Activated T-helper 2 cell treated with anti-CD3 and anti-CD28 coated beads, Interferon-gamma antibody, Interleukin-2, Interleukin-4, amounts not matched to agents 10 μg/mL and 5 μg/mL and 100 μg/mL, durations not matched to agents 14 hours and 24 hours and 36 hours (primary cell): ENCODE results near the gene LUZP2. TPM values are rescaled to one million over a fixed set of nuclear protein-coding genes. Genes with fewer than 3 reads are reported as not detected.

ENCODE experiments used
- DNase-seq: peaks from one replicate; pipeline ENCODE4 v3.0.0; 2021; ENCODE audit warnings: low spot score
- H3K27ac Mint-ChIP-seq: one replicate; pipeline ENCODE4 v1.8.0; 2021; ENCODE audit warnings: mixed read lengths
- H3K27me3 Mint-ChIP-seq: one replicate; pipeline ENCODE4 v1.8.0; 2021; ENCODE audit warnings: low read depth, mixed read lengths
- H3K36me3 Mint-ChIP-seq: one replicate; pipeline ENCODE4 v1.8.0; 2021; ENCODE audit warnings: low read depth, mixed read lengths
- H3K4me1 Mint-ChIP-seq: one replicate; pipeline ENCODE4 v1.8.0; 2021; ENCODE audit warnings: low read depth, mixed read lengths
- H3K4me3 Mint-ChIP-seq: one replicate; pipeline ENCODE4 v1.8.0; 2021; ENCODE audit warnings: low read depth, mild to moderate bottlenecking, moderate library complexity, mixed read lengths
- H3K9me3 Mint-ChIP-seq: one replicate; pipeline ENCODE4 v1.8.0; 2021; ENCODE audit warnings: mixed read lengths
- intact Hi-C: fragments of 100-400 bp; cut with micrococcal nuclease; formaldehyde crosslinking; loops from one replicate; pipeline ENCODE4 v1.15.1; 2023
- total RNA-seq: library from RNA; stranded (reverse); gene quantifications from 2 replicates; pipeline ENCODE4 v1.2.3, GENCODE V29; 2022

Gene LUZP2
- total RNA-seq, 1 donor from 2014 or later: not detected

DNA sequence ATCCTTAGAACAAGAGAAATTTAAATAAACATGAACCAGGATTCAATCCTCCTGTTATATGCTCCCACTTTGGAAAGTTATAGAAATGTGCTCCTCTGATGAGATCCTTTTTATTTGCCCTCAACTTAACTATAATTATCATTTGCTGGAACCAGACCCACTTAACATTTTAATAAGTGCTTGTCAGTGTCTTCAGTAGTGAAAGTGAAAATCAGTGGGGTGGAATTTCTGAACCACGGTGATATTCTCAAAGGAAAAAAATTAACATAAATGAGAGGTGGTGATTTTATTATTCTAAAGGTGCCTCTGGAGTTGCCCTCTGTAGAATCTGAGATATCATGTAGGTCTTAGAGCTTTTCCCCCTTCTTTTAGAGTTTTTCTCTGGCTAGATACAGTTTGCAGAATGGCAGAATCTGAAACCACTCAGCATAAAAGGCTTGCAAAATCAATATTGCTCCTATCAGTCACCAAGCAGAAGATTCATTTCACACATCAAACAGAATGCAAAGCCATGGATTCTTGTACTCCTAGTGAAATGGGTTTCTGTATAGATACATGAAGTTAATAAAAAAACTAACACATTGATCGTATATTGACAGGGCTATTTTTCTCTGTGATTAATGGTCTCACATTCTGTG is 213.2 kb downstream of the LUZP2 start:
- Mint-ChIP-seq H3K4me3 (no peak overlapping the region), H3K9me3 (peaks cover 36% of the 10 kb centered on the region), H3K4me1 (no peaks in the 10 kb centered on the region), H3K27me3 (no peaks in the 10 kb centered on the region), H3K27ac (no peak overlapping the region), H3K36me3 (no peaks in the 10 kb centered on the region)
- DNase-seq: no peak
- intact Hi-C loops: no loop called here

DNA sequence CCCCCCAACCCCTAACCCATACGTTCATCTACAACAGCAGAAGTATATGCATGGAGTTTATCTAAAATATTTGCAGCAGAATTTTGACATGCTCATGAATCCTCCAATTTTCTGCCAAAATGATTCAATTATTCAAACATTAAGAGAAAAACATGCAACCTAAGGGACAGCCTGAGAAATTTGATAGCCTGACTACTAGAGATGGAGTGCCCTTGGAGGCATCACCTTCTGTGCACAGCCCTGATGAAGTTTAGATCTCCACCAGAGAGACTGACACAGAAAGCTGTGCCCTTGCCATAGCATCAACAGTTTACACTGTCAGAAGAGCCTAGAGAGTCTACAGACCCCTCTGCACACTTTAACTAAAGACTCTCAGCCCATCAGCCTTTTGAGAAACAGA is 217.7 kb downstream of the LUZP2 start:
- Mint-ChIP-seq H3K4me1 (no peaks in the 10 kb centered on the region), H3K27me3 (no peaks in the 10 kb centered on the region), H3K4me3 (no peak overlapping the region), H3K36me3 (no peaks in the 10 kb centered on the region), H3K27ac (no peak overlapping the region), H3K9me3 (peaks cover 33% of the 10 kb centered on the region)
- DNase-seq: no peak
- intact Hi-C loops: no loop called here

GRCh38 chr11:24716403-24716802 is 219.6 kb downstream of the LUZP2 start:
- Mint-ChIP-seq H3K9me3 (peaks cover 31% of the 10 kb centered on the region), H3K4me3 (no peak overlapping the region), H3K36me3 (no peaks in the 10 kb centered on the region), H3K4me1 (no peaks in the 10 kb centered on the region), H3K27me3 (no peaks in the 10 kb centered on the region), H3K27ac (no peak overlapping the region)
- intact Hi-C loops: no loop called here
- DNase-seq: no peak

DNA sequence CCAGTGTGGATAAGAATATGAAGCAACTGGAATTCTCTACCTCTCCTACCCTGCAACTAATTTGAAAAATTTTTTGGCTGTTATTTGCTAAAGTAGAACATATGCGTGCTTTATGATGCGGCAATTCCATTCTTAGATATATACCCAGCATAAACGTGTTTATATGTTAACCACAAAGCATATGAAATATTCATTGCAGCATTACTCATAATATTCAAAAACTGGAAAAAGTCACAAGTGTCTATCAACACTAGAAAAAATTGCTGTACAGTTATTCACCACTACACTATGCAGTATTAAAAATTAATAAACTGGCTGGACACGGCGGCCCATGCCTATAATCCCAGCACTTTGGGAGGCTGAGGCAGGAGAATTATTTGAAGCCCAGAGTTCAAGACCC is 226.4 kb downstream of the LUZP2 start:
- Mint-ChIP-seq H3K36me3 (no peaks in the 10 kb centered on the region), H3K4me3 (no peak overlapping the region), H3K4me1 (no peaks in the 10 kb centered on the region), H3K27me3 (no peaks in the 10 kb centered on the region), H3K9me3 (peaks cover 15% of the 10 kb centered on the region), H3K27ac (no peak overlapping the region)
- no peak for DNase-seq
- intact Hi-C loops: no loop called here

GRCh38 chr11:24731554-24731953 is 234.7 kb downstream of the LUZP2 start:
- H3K27me3 Mint-ChIP-seq: no peaks in the 10 kb centered on the region
- H3K4me3 Mint-ChIP-seq: no peak overlapping the region
- no peaks in the 10 kb centered on the region for H3K36me3 Mint-ChIP-seq
- DNase-seq: no peak
- H3K9me3 Mint-ChIP-seq: peaks cover 17% of the 10 kb centered on the region
- intact Hi-C loops: no loop called here
- no peaks in the 10 kb centered on the region for H3K4me1 Mint-ChIP-seq
- no peak overlapping the region for H3K27ac Mint-ChIP-seq

DNA sequence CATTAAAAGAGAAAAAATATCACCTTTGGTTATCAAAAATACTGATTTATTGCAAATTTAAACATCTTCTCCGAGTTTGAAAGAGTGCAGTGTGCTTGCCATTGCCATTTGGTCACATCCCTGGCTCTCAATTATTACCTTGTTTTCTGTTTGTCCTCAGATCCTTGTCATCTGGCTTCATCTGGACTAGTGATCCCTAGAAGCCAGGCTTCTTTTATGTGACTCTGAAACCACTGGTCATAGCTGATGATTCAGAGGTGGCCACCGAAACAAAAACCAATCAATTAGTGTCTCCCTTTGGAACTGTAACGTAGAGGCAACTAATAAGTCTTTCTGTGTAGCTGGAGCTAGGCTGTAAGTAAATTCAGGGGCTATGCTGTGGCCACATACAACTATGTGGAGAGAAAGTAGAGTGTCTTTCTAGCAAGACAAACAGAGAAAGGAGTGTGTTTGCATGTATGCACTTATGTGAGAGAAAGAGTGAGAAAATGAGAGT is 237.9 kb downstream of the LUZP2 start:
- H3K36me3 Mint-ChIP-seq: no peaks in the 10 kb centered on the region
- H3K4me1 Mint-ChIP-seq: no peaks in the 10 kb centered on the region
- intact Hi-C loops: no loop called here
- DNase-seq: no peak
- peaks cover 16% of the 10 kb centered on the region for H3K9me3 Mint-ChIP-seq
- no peak overlapping the region for H3K4me3 Mint-ChIP-seq
- H3K27me3 Mint-ChIP-seq: no peaks in the 10 kb centered on the region
- no peak overlapping the region for H3K27ac Mint-ChIP-seq

GRCh38 chr11:24738972-24739371 is 242.1 kb downstream of the LUZP2 start:
- no peak overlapping the region for H3K27ac Mint-ChIP-seq
- intact Hi-C loops: no loop called here
- DNase-seq: no peak
- H3K4me3 Mint-ChIP-seq: no peak overlapping the region
- no peaks in the 10 kb centered on the region for H3K36me3 Mint-ChIP-seq
- peaks cover 15% of the 10 kb centered on the region for H3K9me3 Mint-ChIP-seq
- no peaks in the 10 kb centered on the region for H3K27me3 Mint-ChIP-seq
- H3K4me1 Mint-ChIP-seq: no peaks in the 10 kb centered on the region

DNA sequence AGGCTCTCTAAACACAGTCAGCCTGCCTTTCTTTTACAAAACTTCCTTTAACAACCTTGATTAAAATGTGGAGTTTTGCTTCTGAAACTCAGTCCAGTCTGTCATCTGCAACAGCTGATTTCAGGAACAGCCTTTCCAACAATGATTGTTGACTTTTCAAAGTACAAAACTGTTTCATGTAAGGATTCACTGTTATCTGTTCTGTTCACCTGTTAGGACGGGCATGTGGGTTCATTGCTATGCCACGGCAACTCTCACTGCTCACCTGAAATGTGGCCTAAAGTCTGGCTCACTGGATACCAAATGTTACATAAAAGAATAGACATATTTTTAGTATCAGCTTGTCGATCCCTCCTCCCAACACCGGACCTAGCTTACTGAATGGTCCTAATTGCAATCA is 242.8 kb downstream of the LUZP2 start:
- Mint-ChIP-seq H3K27ac (no peak overlapping the region), H3K4me3 (no peak overlapping the region), H3K4me1 (no peaks in the 10 kb centered on the region), H3K9me3 (peaks cover 19% of the 10 kb centered on the region), H3K27me3 (no peaks in the 10 kb centered on the region), H3K36me3 (no peaks in the 10 kb centered on the region)
- intact Hi-C loops: no loop called here
- DNase-seq: no peak

DNA sequence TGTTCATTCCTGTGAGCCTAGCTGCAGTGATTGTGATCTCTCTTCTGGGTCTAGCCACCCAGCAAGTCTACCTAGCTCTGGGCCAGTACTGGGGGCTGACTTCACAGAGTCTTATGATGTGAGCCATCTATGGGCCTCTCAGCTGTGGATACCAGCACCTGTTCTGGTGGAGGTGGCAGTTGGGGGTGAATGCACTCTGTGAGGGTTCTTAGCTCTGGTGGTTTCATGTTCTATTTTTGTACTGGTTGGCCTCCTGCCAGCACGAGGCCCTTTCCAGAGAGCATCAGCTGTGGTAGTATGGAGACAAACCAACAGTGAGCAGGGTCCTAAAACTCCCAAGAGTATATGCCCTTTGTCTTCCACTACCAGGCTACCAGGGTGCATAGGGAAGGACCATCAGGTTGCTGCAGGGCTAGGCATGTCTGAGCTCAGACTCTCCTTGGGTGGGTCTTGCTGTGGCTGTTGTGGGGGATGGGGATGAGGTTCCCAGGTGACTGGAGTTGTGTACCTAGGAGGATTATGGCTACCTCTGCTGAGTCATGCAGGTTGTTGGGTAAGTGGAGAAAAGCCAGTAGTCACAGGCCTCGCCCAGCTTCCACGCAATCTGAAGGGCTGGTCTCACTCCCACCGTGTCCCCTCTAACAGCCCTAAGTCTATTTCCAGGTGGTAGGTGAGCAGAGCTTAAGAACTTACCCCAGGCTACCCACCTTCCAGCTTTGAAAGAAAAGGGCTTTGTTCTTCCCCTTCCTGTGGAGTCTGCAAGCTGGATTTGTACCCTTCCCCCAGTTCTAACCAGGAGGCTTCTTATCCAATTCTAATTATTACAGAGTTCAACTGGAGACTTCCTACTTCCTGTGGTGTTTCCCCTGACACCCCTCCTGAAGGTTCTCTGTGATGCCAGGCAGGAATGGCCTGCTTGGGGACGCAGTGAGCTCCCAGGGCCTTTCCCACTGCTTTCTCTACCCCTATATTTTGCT is 250.7 kb downstream of the LUZP2 start:
- Mint-ChIP-seq H3K9me3 (peaks cover 31% of the 10 kb centered on the region), H3K4me3 (no peak overlapping the region), H3K27me3 (no peaks in the 10 kb centered on the region), H3K27ac (no peak overlapping the region), H3K4me1 (no peaks in the 10 kb centered on the region), H3K36me3 (no peaks in the 10 kb centered on the region)
- intact Hi-C loops: no loop called here
- DNase-seq: no peak

- H3K36me3 Mint-ChIP-seq: no peaks in the 10 kb centered on the region
- no peaks in the 10 kb centered on the region for H3K4me1 Mint-ChIP-seq
- DNase-seq: no peak
- no peak overlapping the region for H3K4me3 Mint-ChIP-seq
- intact Hi-C loops: no loop called here
- peaks cover 30% of the 10 kb centered on the region for H3K9me3 Mint-ChIP-seq
- no peaks in the 10 kb centered on the region for H3K27me3 Mint-ChIP-seq
- H3K27ac Mint-ChIP-seq: no peak overlapping the region
Observed at GRCh38 chr11:24748261-24748660, 251.4 kb downstream of the LUZP2 start.

DNA sequence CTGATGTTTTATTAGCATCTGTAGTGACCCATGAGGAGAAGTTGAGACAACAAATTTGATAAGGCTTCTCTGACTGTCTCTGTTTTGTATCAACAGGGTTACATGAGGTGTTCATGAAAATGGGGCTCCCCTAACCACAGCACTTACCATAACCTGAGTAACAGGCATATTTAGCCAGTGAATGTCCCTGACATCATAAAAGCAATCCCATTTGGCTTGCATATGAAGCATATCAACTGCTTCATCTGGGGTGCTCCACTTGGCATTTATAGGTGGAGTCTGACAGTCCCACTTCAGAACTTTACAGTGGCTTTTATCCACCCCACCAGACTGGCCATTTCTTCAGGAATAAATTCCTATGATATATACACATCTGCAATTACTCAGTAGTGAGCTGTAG is 257.6 kb downstream of the LUZP2 start:
- DNase-seq: no peak
- Mint-ChIP-seq H3K36me3 (no peaks in the 10 kb centered on the region), H3K27me3 (no peaks in the 10 kb centered on the region), H3K4me3 (no peak overlapping the region), H3K27ac (no peak overlapping the region), H3K4me1 (no peaks in the 10 kb centered on the region), H3K9me3 (peaks cover 17% of the 10 kb centered on the region)
- intact Hi-C loops: no loop called here

DNA sequence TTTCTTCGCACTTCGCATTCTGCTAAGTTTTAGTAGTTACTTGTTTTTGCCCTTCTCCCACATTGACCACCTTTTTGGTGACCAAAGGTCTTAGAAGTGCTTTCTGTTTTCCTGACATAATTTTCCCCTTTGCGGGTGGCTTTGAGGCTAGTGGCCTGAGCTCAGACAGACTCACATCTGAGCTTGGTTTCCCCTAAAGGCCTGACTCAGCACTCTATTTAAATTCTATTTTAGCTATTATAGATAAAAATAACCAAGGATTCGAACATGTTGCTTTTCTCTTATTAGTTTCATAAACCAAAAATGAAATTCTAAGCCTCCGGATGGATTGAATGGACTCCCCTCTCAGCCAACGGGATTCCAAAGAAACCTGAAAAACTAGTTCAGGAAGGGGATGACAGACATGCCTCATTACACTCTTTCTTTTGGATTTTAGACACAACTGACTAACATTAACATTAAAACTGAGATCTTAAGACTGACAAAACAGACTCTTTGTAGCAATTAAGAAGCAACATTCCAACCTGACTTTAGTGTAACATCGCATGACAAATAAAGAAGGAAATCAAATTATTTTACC is 258.5 kb downstream of the LUZP2 start:
- Mint-ChIP-seq H3K4me3 (no peak overlapping the region), H3K27me3 (no peaks in the 10 kb centered on the region)
- intact Hi-C loops: no loop called here

DNA sequence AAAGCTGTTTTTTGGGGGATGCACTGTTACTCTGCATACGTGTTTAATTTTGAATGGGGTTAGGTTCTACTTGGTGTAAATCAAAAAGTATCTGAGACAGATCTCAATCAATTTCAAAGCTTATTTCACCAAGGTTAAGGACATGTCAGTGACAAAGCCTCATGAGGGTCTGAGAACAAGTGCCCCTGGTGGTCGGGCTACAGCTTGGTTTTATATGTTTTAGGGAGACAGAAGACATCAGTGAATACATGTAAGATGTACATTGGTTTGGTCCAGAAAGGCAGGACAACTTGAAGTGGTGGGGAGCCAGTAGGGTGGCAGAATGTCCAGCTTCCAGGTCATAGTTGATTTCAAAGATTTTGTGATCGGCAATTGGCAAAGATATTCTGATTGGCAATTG is 262.9 kb downstream of the LUZP2 start:
- no peak overlapping the region for H3K27ac Mint-ChIP-seq
- no peak overlapping the region for H3K4me3 Mint-ChIP-seq
- H3K9me3 Mint-ChIP-seq: peaks cover 22% of the 10 kb centered on the region
- DNase-seq: no peak
- no peaks in the 10 kb centered on the region for H3K36me3 Mint-ChIP-seq
- intact Hi-C loops: no loop called here
- no peaks in the 10 kb centered on the region for H3K4me1 Mint-ChIP-seq
- no peaks in the 10 kb centered on the region for H3K27me3 Mint-ChIP-seq

More for the DNA sequence above, 258.5 kb downstream of the LUZP2 start:
- H3K36me3 Mint-ChIP-seq: no peaks in the 10 kb centered on the region
- H3K27ac Mint-ChIP-seq: no peak overlapping the region
- H3K4me1 Mint-ChIP-seq: no peaks in the 10 kb centered on the region
- DNase-seq: no peak
- H3K9me3 Mint-ChIP-seq: peaks cover 27% of the 10 kb centered on the region
